GM04503 (cell line): Measurements from ENCODE around the gene KRT76.
"Not testable (repeated sequence)": the region's sequence is repeated elsewhere in the genome, so short reads cannot be mapped to it uniquely, and the experiment has no call there.

ENCODE experiments used
- DNase-seq: peaks from one replicate; pipeline ENCODE4 v3.0.0-alpha.2; 2012; ENCODE audit warnings: low read depth

KRT76 gene

DNA sequence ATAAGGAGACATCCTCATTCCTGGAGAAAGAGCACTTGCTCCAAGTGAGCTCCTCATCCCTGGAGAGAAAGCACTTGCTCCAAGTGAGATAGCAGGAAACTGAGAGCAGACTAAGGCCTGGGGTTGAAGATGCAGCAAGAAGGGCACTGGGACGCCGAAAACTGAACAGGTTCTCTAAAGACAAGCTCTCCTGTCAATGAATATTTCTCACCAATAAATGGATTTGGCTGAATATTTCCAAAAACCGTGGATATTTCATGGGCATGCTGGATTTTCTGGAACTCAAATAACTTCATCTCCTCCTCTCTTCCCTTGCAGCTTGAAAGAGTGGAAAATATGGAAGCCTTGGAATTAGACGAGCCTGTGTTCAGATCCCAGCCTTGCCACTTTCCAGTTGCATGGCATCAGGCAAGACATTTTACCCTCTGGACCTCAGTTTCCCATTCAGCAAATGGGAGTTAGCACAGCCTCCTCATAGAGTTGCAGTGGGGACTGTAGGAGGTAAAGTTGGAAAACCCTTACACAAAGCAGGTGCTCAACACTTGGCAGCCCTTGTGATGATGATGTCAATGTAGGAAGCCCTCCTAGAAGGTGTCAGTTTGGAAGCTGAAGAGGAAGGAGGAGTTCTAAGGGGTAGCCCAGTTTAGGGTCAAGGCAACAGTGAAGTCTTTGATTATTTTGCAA, 4.4 kb upstream of the KRT76 start:
- no peak for DNase-seq

DNA sequence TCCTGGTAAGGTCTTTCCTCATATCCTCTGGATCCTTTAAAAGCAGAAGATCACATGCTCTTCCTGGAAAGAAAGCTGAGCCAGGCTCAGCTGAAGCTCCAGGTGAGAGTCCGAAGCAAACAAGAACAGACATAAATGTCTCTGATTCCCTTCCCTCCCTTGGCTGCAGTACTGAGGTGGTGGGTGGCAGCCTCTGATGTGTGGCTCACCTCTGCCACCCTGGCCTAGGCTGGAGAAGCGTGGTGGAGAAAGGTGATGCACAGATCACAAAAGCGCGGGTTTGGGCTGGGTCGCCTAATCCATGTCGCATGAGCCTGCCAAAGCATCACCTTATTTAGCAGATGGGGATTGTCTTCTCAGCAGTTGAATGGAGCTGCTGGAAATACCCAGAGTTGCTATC, 2.8 kb upstream of the KRT76 start:
- no peak for DNase-seq

DNA sequence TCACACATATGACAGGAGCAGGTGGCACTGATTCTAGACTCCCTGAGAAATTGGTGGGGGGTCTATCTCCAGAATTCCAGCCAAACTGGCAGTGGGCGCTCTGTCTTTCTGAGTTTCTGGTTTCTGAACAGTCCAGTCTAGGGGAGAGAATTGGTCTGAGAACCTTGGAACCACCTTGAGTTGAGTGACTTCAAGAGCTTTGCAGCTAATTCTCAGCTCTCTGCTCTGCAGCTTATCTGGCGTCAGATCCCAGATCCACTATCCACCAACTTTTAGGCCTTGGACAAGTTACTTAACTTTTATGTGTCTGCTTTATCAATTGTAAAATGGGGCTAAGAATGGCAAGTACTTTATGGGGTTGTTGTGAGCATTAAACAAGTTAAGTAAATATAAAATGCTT, 1.7 kb upstream of the KRT76 start:
- no peak for DNase-seq

DNA sequence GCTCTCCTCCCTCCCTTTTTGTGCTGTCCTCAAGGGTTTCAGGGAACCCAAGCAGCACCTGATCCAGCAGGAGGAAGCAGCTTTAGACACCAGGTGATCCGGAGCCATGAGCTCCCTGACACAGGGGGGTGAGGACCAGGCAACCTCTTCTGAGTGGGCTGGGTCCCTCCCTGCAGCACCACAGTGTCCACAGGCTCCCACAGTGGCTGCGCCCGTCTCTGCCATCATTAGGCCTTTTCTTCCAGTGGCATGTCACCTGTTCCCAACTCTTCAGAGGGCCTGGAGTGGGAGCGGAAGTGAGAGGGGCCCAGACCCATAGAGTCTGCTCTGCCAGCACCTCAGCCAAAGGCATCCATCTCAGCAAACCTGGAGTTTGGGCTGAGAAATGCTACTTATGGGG, 421 bp upstream of the KRT76 start:
- DNase-seq, result no peak

- no peak for DNase-seq
Observed at GRCh38 chr12:52776435-52776834, 710 bp downstream of the KRT76 start.

DNA sequence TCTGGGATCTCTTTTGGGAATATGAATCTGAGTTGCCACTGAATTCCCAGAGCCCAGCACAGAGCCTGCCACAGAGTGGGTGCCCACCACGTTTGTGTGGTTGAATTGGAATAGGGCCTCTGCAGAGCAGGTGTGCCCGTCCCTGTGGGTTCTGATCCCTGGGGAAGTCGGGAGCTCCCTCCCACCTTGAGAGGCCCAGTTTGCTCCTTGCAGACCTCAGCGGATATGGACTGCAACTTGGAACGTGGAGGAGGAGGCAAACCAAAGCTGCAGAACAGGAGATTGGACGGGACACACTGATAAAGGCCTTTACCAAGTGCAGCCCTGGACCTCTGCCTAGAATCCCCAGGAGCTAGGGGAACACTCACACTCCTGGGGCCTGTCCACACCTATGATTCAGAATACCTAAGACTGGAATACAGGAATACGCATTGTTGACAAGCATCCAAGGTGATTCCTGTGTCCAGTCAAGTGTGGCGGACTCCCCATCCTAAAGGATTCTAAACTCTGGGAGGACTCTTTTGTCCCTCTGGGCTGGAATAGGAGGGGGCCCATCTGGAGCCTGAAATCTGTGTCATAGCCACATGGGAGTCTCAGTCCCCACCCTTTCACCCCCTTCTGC, 2.4 kb downstream of the KRT76 start:
- DNase-seq, result no peak

DNA sequence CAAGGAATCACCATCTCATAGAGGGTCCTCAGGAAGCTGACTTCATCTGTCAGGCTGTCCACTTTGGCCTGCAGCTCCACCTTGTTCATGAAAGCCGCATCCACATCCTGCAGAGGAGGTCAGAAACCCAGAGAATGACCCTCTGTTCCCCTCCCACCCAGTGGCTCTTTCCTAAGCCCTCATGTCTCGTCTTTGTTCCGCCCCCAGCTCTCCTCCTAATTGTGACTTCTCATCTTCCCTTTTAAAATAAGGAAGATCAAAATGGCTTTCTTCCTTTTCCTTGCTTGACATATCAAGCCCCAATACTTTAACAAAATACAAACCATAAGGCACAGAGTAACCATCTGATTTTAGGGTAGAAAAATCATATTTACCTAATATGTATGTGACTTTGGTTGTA, 4.4 kb downstream of the KRT76 start:
- no peak for DNase-seq

DNA sequence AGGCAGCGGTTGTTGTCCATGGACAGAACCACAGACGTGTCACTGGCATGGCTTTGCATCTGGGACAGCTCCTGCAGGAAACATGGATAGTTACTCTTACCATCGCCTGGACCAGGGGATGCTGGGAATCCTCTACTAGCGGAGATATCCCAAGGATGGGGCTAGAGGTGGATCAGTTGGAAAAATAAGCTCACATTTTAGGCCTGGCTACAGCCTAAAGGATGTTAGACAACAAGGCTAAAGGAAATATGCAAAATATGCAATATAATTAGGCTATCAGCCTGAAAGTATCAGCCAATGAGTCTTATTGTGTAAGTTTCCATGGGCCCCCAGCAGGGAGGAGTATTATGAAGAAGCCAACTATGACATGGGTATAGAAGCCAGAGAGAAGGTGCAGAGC, 5.0 kb downstream of the KRT76 start:
- no peak for DNase-seq

GRCh38 chr12:52771505-52771904, 5.6 kb downstream of the KRT76 start:
- DNase-seq, result no peak

DNA sequence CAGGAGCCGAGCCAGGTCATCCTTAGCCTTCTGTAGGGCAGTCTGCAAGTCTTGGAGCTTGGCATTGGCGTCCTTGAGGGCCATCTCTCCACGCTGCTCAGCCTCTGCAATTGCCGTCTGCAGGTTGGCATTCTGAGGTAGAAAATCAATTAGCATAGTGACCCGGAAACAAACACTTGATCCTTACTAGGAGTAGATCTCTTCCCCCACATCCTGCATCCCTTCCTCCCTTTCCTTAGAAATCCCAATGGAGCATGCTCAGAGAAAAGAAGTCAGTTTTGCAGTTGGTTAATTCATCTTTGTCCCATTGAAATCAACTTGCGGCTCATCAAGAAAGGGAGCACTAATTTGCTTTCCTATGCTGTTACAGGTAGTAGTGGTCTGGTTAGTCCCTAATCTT, 6.1 kb downstream of the KRT76 start:
- DNase-seq, result no peak

DNA sequence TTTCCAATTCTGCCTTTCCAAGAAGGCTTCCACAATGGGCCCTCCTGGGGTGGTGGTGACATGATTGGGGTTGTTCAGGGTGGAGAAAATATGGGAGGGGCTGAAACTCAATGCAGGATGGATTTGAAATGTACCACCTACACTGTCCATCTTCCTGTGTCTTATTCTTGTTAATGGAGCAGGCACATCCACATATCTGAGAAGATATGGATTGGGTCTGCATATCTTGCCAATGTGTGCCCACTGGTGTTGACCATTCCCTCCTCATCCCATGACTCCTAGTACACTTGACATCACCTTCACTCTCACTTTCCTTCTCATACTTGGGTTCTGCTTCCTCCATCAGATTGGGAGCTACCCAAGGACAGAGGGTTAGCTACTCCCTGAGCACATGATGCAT, 7.2 kb downstream of the KRT76 start:
- no peak for DNase-seq

DNA sequence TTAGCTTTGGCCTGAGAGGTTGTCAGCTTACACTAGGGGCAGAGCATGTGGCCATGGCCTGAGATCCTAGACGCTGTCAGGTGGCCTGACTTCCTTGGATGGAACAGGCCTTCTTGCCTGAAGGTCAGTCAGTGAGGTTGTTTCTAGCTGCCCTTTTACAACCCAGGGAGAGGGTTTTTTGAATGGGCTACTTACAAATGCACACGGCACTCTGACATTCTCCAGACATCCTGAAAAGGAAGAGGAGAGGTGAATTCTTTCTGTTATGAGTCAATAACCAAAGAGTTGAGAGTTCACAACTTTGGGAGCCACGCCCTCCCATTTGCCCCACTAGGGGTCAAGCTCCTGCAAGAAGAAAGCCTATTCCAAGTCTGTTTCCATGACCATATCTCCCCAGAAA, 7.8 kb downstream of the KRT76 start:
- no peak for DNase-seq

DNA sequence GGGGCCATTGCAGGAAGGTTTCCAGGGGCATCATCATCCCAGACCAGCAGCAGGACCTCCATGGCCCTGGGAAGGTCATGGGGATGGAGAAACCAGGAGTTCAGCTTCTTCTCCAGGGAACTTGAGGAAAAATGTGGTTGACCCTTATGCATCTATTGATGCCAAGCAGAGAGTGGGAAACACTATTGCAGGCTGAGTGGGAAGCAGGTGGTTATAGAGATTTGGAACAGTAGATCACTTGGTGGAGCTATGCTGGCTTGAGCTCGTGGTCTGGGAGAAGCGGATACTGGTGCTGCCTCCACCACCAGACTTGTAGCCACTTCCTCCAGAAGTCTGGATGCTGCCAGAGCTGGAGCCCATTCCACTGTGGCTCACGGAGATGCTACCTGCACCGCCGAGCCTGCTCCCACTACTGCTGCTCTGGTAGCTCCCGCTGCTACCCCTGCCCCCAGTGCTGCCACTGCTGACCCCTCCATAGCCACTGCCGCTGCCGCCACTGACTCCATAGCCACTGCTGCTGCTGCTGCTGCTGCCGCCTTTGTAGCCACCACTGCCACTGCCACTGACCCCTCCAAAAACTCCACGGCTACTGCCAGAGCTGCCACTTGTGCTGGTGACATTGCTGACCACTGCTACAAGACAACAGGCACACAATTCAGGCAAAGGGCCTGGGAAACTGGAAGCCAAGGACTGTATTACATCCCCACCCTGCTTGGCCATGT, 8.5 kb downstream of the KRT76 start:
- DNase-seq, result no peak

GRCh38 chr12:52767427-52767826, 9.7 kb downstream of the KRT76 start:
- no peak for DNase-seq

DNA sequence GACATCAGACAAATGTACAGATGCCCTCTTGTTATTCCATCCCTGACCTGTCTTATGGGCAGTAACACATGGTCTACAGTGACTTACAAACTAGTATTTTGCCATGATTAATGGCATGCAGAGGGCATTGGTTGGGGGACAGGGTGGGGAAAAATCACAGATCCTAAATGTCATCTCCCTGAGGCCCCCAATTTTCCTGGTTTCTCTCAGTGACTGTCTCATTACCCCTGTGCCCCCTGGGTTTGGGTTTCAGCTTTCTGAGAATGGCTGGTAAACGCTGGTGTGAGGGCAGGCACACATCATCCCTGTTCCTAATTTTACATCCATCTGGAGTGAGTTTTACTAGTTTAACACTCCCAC, 10.1 kb downstream of the KRT76 start:
- DNase-seq, result no peak

GRCh38 chr12:52766351-52767019, 10.7 kb downstream of the KRT76 start:
- no peak for DNase-seq

GRCh38 chr12:52765702-52766101, 11.4 kb downstream of the KRT76 start:
- DNase-seq, result no peak

DNA sequence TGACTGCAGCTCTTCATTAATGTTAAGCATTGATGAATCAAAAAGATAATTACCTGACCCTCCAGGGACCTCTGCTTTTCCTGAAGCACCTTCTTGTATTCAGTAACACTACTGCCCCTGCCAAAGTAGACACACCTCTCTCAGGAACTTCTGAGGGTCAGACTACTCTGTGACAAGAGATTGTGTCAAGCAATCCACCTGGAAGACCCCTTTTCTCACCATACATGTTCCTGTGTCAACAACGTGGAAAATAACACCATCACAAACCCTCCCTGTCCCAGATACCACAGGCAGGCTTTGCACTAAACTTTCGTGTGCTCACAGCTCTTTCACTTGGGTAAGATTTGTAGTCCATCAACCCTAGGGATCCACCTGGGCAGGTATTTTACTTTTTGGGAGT, 13.2 kb downstream of the KRT76 start:
- no peak for DNase-seq

- no peak for DNase-seq
Observed at GRCh38 chr12:52763036-52763659, 14.0 kb downstream of the KRT76 start.

- DNase-seq, result no peak
Observed at GRCh38 chr12:52761802-52762201, 15.3 kb downstream of the KRT76 start.

DNA sequence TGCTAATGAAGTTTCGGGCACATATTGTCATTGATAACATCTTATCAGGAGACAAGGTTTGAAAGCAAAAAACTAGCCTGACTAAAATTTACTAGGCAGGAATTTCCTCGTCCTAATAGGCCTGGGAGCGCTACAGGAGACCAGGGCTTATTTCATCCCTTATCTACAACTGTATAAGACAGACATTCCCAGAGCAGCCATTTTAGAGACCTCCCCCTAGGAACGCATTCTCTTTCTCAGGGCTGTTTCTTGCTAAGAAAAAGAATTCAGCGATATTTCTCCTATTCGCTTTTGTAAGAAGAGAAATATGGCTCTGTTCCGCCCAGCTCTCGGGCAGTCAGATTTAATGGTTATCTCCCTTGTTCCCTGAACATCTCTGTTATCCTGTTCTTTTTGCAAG, 15.9 kb downstream of the KRT76 start:
- DNase-seq, result not testable (repeated sequence)

GRCh38 chr12:52760623-52761022, 16.5 kb downstream of the KRT76 start:
- DNase-seq, result no peak

DNA sequence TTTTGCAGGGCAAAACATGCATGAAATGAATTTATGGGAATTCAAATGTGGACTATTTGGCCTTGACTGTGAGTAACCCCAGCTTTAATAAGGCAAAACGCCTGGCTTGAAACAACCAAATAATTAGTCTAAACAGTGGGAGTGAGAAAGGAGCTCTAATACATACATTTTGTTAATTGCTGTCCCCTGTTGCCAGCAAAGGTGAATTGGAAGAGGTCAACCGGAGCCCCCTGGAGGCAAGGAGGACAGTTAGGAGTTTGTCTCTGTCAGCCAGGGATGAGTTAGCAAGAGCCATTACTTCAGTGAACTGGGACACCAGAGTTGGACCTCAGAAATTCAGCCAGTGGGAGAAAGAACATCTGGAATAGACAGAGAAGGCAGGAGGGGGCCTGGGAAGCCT, 17.4 kb downstream of the KRT76 start:
- DNase-seq, result no peak
